GM13977 (cell line): ENCODE data around the gene CACHD1.
A peak's percentile ranks its signal among the peaks of the same experiment; 100 is the strongest.

Source experiments
- DNase-seq: peaks from one replicate; pipeline ENCODE4 v3.0.0; 2012; ENCODE audit warnings: low spot score
- CTCF ChIP-seq: IDR thresholded peaks from 2 replicates; pipeline ENCODE4 v1.5.1; 2012; ENCODE audit warnings: mild to moderate bottlenecking, control low read depth; ENCODE audit not compliant: insufficient read depth; ENCODE audit errors: extremely low read depth, missing control alignments
- in situ Hi-C: fragments of 300-500 bp; cut with MboI; formaldehyde crosslinking; loops from one replicate; pipeline ENCODE4 v1.12.0; 2022; ENCODE audit warnings: low sequenced_read_pairs, low pct_unique_long_range_greater_than_20kb, mixed read lengths, inconsistent platforms; ENCODE audit not compliant: unreplicated experiment

Gene CACHD1

GRCh38 chr1:64685217-64685616 is 215.3 kb downstream of the CACHD1 start:
- DNase-seq: no peak

DNA sequence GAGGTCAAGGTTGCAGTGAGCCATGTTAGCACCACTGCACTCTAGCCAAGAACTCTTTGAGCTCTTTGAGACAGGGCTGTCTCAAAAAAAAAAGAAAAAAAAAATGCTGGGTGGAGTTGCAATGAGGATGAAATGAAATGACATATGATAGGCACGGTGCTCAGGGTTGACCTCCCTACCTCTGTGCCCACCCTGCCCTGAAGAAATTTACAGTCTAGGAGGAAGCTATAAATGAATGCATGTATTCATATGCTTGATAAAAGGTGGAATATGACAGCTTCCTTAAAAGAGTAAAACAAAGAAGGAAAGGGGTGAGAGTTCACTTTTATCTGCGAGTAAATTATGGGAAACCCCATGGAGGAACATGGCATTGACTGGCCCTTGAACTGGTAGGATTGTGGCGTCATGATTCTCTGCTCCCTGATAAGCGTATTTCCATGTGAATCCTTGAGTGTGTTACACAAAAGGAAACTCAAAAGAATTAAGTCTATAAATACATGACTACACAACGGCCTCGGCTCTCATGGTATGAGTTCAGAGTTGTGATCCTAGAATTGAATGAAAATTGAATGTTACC is 215.9 kb downstream of the CACHD1 start:
- TF ChIP-seq CTCF: no peak
- in situ Hi-C loops: loop anchor here (25.0 kb wide), 1 partner anchor 526 kb away; no protein-coding TSS in a partner anchor

More at GRCh38 chr1:64685217-64685616, 215.3 kb downstream of the CACHD1 start:
- no peak for TF ChIP-seq CTCF
- in situ Hi-C loops: loop anchor here (25.0 kb wide), 1 partner anchor 527 kb away; no protein-coding TSS in a partner anchor

GRCh38 chr1:64686828-64687724 is 217.1 kb downstream of the CACHD1 start:
- peak; percentile 76 for TF ChIP-seq CTCF
- DNase-seq: peak; percentile 57
- in situ Hi-C loops: loop anchor here (25.0 kb wide), 1 partner anchor 525 kb away; no protein-coding TSS in a partner anchor

More for the DNA sequence above, 215.9 kb downstream of the CACHD1 start:
- DNase-seq: no peak

DNA sequence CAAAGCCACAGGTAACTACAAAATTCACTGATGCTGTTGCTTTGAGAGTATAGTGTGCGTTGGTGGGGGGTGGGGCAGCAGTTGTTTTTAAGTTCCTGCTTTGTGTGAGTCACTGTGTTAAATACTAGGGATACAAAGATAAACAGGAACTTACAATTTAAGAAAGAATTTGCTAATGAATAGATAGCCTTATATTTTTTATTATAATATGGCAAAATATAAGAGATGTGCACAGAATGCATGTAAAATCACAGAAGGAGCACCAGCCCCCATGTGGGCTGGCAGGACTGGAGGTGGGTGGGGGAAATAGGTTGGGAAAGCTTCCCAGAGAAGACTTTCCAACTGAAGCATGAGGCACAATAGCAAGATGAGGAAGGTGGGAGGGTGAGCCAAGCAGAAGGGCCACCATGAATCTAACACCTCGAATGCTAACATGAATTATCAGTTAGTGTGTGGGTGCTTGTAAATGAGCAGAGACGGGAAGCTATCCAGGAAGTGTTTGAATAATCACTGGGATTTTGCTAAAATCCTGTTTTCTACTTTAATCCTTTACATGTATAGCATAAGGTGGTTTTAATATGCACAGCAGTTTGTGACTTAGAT is 217.9 kb downstream of the CACHD1 start:
- no peak for TF ChIP-seq CTCF
- in situ Hi-C loops: loop anchor here (25.0 kb wide), 1 partner anchor 524 kb away; no protein-coding TSS in a partner anchor
- no peak for DNase-seq

DNA sequence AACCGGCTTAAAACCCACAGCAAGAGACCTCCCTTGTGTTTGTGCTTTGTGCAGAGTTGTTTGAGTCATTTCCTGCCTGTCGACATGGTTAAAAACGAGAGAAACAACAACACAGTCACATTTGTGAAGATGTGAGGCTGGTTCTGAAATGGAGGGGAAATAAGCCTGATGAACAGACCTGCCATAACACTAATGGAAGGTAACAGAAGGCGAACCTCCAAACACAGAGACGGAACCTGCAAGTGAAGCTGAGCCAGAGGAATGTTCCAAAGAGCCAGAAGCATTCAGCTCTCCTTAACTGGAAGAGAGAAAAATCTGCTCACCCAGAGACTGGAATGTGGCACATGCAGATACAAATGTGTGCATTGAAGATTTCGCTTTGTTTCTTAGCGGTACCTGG is 221.7 kb downstream of the CACHD1 start:
- DNase-seq: no peak
- in situ Hi-C loops: loop anchor here (25.0 kb wide), 1 partner anchor 521 kb away; no protein-coding TSS in a partner anchor
- TF ChIP-seq CTCF: no peak

- in situ Hi-C loops: loop anchor here (25.0 kb wide), 1 partner anchor 519 kb away; no protein-coding TSS in a partner anchor
- no peak for TF ChIP-seq CTCF
- no peak for DNase-seq
Measured at GRCh38 chr1:64692911-64693310, 223.0 kb downstream of the CACHD1 start.
